Stimulated activated CD4-positive, alpha-beta T cell treated with anti-CD3 and anti-CD28 coated beads, Interleukin-2, amount 100 ng/mL, for 24 hours (primary cell): ENCODE results near the gene SCG3.

Source experiments
- DNase-seq, 2 donors: peaks; one replicate each; pipeline ENCODE4 v3.0.0-alpha.2; 2020

The SCG3 gene

GRCh38 chr15:51760805-51761204, 79.5 kb downstream of the SCG3 start:
- no peak for DNase-seq

- no peak for DNase-seq
Measured at GRCh38 chr15:51765751-51766150, 84.4 kb downstream of the SCG3 start.

- no peak for DNase-seq
Measured at GRCh38 chr15:51766341-51766740, 85.0 kb downstream of the SCG3 start.

- DNase-seq: no peak
Measured at GRCh38 chr15:51768018-51768417, 86.7 kb downstream of the SCG3 start.
